Measurements from ENCODE around the gene BCL2L15.
"Not testable (repeated sequence)": the region's sequence is repeated elsewhere in the genome, so short reads cannot be mapped to it uniquely, and the experiment has no call there.

The BCL2L15 gene

GRCh38 chr1:113868387-113869083 lies 18.8 kb downstream of the BCL2L15 start:
- DNase-seq: no peak

GRCh38 chr1:113861641-113862040 lies 25.7 kb downstream of the BCL2L15 start:
- no peak for DNase-seq

GRCh38 chr1:113860891-113861290 lies 26.5 kb downstream of the BCL2L15 start:
- DNase-seq: no peak

- DNase-seq: no peak
Observed at GRCh38 chr1:113859478-113860175, 27.8 kb downstream of the BCL2L15 start.

- no peak for DNase-seq
Observed at GRCh38 chr1:113858982-113859381, 28.4 kb downstream of the BCL2L15 start.

- DNase-seq: no peak
Observed at GRCh38 chr1:113858418-113858817, 29.0 kb downstream of the BCL2L15 start.

- DNase-seq: no peak
Observed at GRCh38 chr1:113857776-113858175, 29.6 kb downstream of the BCL2L15 start.

GRCh38 chr1:113856401-113856790 lies 31.0 kb downstream of the BCL2L15 start:
- DNase-seq: no peak

GRCh38 chr1:113855630-113856400 lies 31.6 kb downstream of the BCL2L15 start:
- no peak for DNase-seq

- no peak for DNase-seq
Observed at GRCh38 chr1:113854234-113854633, 33.1 kb downstream of the BCL2L15 start.

GRCh38 chr1:113852694-113853093 lies 34.7 kb downstream of the BCL2L15 start:
- DNase-seq: not testable (repeated sequence)

GRCh38 chr1:113850127-113850796 lies 37.1 kb downstream of the BCL2L15 start:
- DNase-seq: no peak

GRCh38 chr1:113849072-113849471 lies 38.3 kb downstream of the BCL2L15 start:
- no peak for DNase-seq

GRCh38 chr1:113846391-113847035 lies 40.9 kb downstream of the BCL2L15 start:
- DNase-seq: no peak

GRCh38 chr1:113836534-113836933 lies 50.8 kb downstream of the BCL2L15 start:
- no peak for DNase-seq

GRCh38 chr1:113835686-113836290 lies 51.6 kb downstream of the BCL2L15 start:
- DNase-seq: peak; percentile 12

- DNase-seq: no peak
Observed at GRCh38 chr1:113834716-113835115, 52.7 kb downstream of the BCL2L15 start.
